DND-41 (cell line): Measurements from ENCODE around the gene P3H3.

Source experiments
- ATAC-seq: fragments of 200-7000 bp; cut with Tn5 transposase; 3 replicates; pipeline ENCODE4 v1.9.1; 2021; ENCODE audit warnings: low read depth; ENCODE audit not compliant: insufficient read depth
- DNase-seq: peaks from one replicate; pipeline ENCODE4 v3.0.0-alpha.2; 2020
- H2AFZ ChIP-seq: 2 replicates; pipeline ENCODE4 v1.6.0; 2012; ENCODE audit warnings: low read depth, low read length
- H3K27ac ChIP-seq: 2 replicates; pipeline ENCODE4 v1.5.1; 2012; ENCODE audit warnings: low read length, inconsistent platforms
- H3K27me3 ChIP-seq: fragments of 200-600 bp; sonication (generic); 2 replicates; pipeline ENCODE4 v1.6.0; 2012; ENCODE audit warnings: low read length, mild to moderate bottlenecking, inconsistent platforms; ENCODE audit not compliant: insufficient read depth, poor library complexity
- H3K36me3 ChIP-seq: 2 replicates; pipeline ENCODE4 v1.5.1; 2012; ENCODE audit warnings: low read length, inconsistent platforms; ENCODE audit not compliant: insufficient read depth
- H3K4me1 ChIP-seq: 2 replicates; pipeline ENCODE4 v1.5.1; 2012; ENCODE audit warnings: mild to moderate bottlenecking, low read length; ENCODE audit not compliant: insufficient read depth
- H3K4me2 ChIP-seq: 2 replicates; pipeline ENCODE4 v1.6.0; 2012; ENCODE audit warnings: mild to moderate bottlenecking, moderate library complexity, low read length, inconsistent platforms; ENCODE audit not compliant: insufficient read depth
- H3K4me3 ChIP-seq, 2 experiments: fragments of 200-600 bp in 1 of 2; shearing (Covaris generic) in 1 of 2; 2 replicates each; pipeline ENCODE4 v1.5.1; 2012 to 2016; ENCODE audit warnings: inconsistent platforms in 2 of 2, low read length in 2 of 2, mild to moderate bottlenecking in 2 of 2, low read depth in 1 of 2, moderate library complexity in 1 of 2
- H3K79me2 ChIP-seq: 2 replicates; pipeline ENCODE4 v1.6.0; 2012; ENCODE audit warnings: low read length, inconsistent platforms; ENCODE audit not compliant: insufficient read depth
- H3K9ac ChIP-seq: 2 replicates; pipeline ENCODE4 v1.6.0; 2012; ENCODE audit warnings: low read depth, mild to moderate bottlenecking, inconsistent platforms, low read length, moderate library complexity
- H3K9me3 ChIP-seq: 2 replicates; pipeline ENCODE4 v1.5.1; 2012; ENCODE audit warnings: low read length, moderate library complexity, mild to moderate bottlenecking, inconsistent platforms; ENCODE audit not compliant: insufficient read depth, severe bottlenecking
- H4K20me1 ChIP-seq: 2 replicates; pipeline ENCODE4 v1.6.0; 2012; ENCODE audit warnings: low read length; ENCODE audit not compliant: insufficient read depth
- CTCF ChIP-seq: IDR thresholded peaks from 2 replicates; pipeline ENCODE4 v1.5.1; 2012; ENCODE audit warnings: borderline replicate concordance, low read length, moderate library complexity, mild to moderate bottlenecking; ENCODE audit not compliant: poor library complexity, severe bottlenecking; ENCODE audit errors: extremely low read depth
- EZH2 ChIP-seq: IDR thresholded peaks from 3 replicates; pipeline ENCODE4 v1.6.1; 2012; ENCODE audit warnings: borderline replicate concordance, low read depth, mild to moderate bottlenecking, moderate library complexity, low read length, inconsistent platforms; ENCODE audit not compliant: severe bottlenecking

Gene P3H3

GRCh38 chr12:6837370-6838060 lies 9.3 kb downstream of the P3H3 start:
- Histone ChIP-seq H3K9ac (no peak overlapping the region), H3K36me3 (no peaks in the 10 kb centered on the region), H3K4me1 (no peaks in the 10 kb centered on the region), H3K4me2 (no peak overlapping the region), H4K20me1 (no peaks in the 10 kb centered on the region), H3K4me3 (no peak overlapping the region), H3K27me3 (peaks cover 9% of the 10 kb centered on the region), H2AFZ (no peak overlapping the region), H3K27ac (no peak overlapping the region), H3K79me2 (no peaks in the 10 kb centered on the region), H3K9me3 (no peaks in the 10 kb centered on the region)
- TF ChIP-seq CTCF (no peak), EZH2 (no peak)
- ATAC-seq (no peak), DNase-seq (no peak)

- DNase-seq, result no peak
- Histone ChIP-seq H3K9me3 (no peaks in the 10 kb centered on the region), H3K9ac (no peak overlapping the region), H4K20me1 (no peaks in the 10 kb centered on the region), H3K4me2 (no peak overlapping the region), H2AFZ (no peak overlapping the region), H3K4me3 (no peak overlapping the region), H3K36me3 (no peaks in the 10 kb centered on the region), H3K79me2 (no peaks in the 10 kb centered on the region), H3K27ac (no peak overlapping the region), H3K4me1 (no peaks in the 10 kb centered on the region), H3K27me3 (peaks cover 5% of the 10 kb centered on the region)
- no peak for TF ChIP-seq CTCF
- no peak for TF ChIP-seq EZH2
- ATAC-seq, result no peak
These were observed 10.6 kb downstream of the P3H3 start for GRCh38 chr12:6838854-6839253.

- Histone ChIP-seq H3K27ac (no peak overlapping the region), H3K79me2 (no peaks in the 10 kb centered on the region), H3K4me2 (no peak overlapping the region), H4K20me1 (no peaks in the 10 kb centered on the region), H3K27me3 (peaks cover 4% of the 10 kb centered on the region), H3K4me3 (no peak overlapping the region), H2AFZ (no peak overlapping the region), H3K9ac (no peak overlapping the region), H3K4me1 (no peaks in the 10 kb centered on the region), H3K9me3 (no peaks in the 10 kb centered on the region), H3K36me3 (no peaks in the 10 kb centered on the region)
- no peak for ATAC-seq
- DNase-seq, result no peak
- TF ChIP-seq EZH2 (no peak), CTCF (no peak)
These were observed 11.4 kb downstream of the P3H3 start for GRCh38 chr12:6839482-6840201.

- Histone ChIP-seq H3K4me1 (no peaks in the 10 kb centered on the region), H4K20me1 (no peaks in the 10 kb centered on the region), H3K9me3 (no peaks in the 10 kb centered on the region), H3K79me2 (no peaks in the 10 kb centered on the region), H3K27me3 (peaks cover 4% of the 10 kb centered on the region), H3K4me3 (no peak overlapping the region), H3K9ac (no peak overlapping the region), H3K27ac (no peak overlapping the region), H3K36me3 (no peaks in the 10 kb centered on the region), H2AFZ (no peak overlapping the region), H3K4me2 (no peak overlapping the region)
- no peak for TF ChIP-seq EZH2
- TF ChIP-seq CTCF, result no peak
- no peak for DNase-seq
- no peak for ATAC-seq
These were observed 12.1 kb downstream of the P3H3 start for GRCh38 chr12:6840330-6840729.
